GM21447 (cell line): ENCODE results near the gene FOXP2.

Experiments
- ATAC-seq: cut with Tn5 transposase; IDR thresholded peaks from one replicate; pipeline ENCODE4 v1.9.1; 2021; ENCODE audit not compliant: unreplicated experiment

The FOXP2 gene

GRCh38 chr7:114703677-114704076 lies 289.1 kb downstream of the FOXP2 start:
- no peak for ATAC-seq

- ATAC-seq, result no peak
Observed at GRCh38 chr7:114708646-114709045, 294.0 kb downstream of the FOXP2 start.

GRCh38 chr7:114710499-114710898 lies 295.9 kb downstream of the FOXP2 start:
- no peak for ATAC-seq

DNA sequence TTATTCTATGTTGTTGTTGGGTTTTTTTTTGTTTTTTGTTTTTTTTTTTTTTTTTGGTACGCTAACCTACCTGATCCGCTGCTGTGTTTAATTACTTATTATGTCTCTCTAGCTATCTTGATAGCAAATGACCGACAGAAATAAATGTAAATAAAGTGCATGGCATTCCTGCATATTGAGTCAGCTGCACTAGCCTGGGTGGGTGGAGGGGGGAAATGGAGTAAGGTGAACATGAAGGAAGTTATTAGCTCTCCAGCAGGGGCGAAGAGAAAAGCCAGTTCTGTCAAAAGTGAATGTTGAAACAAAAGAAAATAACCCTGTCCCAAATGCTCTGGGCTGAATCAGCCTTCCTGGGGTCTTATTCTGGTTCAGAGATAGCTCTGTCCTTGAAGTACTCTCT lies 296.6 kb downstream of the FOXP2 start:
- no peak for ATAC-seq

DNA sequence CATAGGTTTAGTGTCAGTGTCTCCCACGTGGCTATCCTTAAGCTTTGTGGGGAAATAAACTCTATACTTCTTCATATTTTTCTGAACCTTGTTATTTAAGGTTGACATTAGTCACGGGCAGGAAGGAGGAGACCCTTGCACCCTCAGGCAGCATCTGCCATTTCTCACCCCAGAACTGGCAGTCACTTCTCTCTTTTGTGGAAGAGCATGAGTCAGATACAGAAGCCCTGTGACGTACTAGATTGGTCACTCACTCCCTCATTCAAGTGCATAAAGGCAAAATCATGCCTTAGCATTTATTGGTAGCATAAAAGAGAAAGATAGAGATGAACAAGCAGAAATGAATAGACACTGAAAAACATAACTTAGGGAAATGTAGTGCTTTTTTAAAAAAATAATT lies 301.3 kb downstream of the FOXP2 start:
- no peak for ATAC-seq

DNA sequence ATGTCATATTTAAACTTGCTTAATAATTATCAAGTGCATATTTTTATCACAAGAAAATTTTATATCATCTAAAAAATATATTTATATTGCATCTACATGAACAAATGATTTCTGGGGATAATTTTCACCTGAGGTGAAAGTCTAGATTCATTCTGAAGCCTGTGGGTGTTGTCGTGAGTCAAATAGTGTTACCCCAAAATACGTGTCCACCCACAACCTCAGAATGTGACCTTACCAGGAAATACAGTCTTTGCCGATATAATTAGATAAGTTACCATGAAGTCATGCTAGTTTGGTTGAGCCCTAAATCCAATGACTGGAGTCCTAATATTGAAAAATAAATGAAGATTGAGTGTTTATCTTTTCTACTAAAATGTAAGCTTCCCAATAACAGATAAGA lies 304.2 kb downstream of the FOXP2 start:
- no peak for ATAC-seq

- ATAC-seq, result no peak
Observed at GRCh38 chr7:114720725-114721124, 306.1 kb downstream of the FOXP2 start.

- ATAC-seq, result no peak
Observed at GRCh38 chr7:114722562-114722961, 307.9 kb downstream of the FOXP2 start.

GRCh38 chr7:114723308-114723707 lies 308.7 kb downstream of the FOXP2 start:
- no peak for ATAC-seq

- ATAC-seq, result no peak
Observed at GRCh38 chr7:114740095-114740494, 325.5 kb downstream of the FOXP2 start.

DNA sequence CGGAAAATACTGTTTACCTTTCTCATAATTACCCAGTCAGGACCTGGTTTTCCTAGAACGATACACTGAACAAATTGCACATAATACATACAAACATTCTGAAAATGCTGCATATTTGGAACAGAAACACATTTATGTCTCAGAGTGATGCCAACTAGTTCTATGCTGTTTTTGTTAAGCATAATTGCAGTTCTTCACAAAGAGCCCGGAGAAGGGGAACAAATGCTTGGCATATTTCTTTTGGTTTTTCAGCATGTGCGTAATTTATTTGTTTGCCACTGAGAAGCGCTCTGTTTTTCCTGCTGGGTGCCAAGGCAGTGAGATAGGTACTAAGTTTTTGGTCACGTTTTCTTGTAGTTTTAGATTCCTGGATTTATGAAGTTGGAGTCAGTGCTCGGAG lies 326.3 kb downstream of the FOXP2 start:
- ATAC-seq, result no peak

DNA sequence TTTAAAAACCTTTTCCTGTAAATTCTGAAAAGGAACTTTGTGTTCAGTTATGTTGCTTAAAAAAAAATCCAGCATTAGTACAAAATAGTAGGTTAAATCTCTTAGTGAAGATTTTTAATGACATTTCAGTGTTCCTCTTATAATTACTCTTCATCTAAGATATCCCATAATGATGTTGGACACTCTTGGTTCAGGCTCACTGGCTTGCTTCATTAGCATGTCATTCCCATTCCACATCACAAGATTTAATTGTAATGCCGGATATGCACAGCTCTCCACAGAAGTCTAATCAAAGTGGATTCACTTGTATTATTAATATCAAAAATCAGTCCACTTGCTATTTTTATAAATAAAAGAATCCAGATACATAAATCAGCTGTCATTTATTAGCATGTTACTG lies 327.3 kb downstream of the FOXP2 start:
- ATAC-seq, result no peak
